Suppressor macrophage (primary cell): ENCODE results near the gene MYBPH.

ENCODE experiments used
- DNase-seq, 4 experiments: peaks; one replicate each; pipeline ENCODE4 v3.0.0-alpha.2; 2020 to 2022
- total RNA-seq, 17 experiments: gene quantifications; one replicate each; lab custom pipeline; 2026; ENCODE audit warnings: mixed read lengths in 6 of 17, inconsistent platforms in 3 of 17; lab: John Stamatoyannopoulos, UW

The MYBPH gene
- total RNA-seq, result 4.2 to 32.8 (median 10.7) reads per million in 17 experiments

GRCh38 chr1:203175237-203175826, at the start of gene MYBPH:
Gene MYBPH, minus strand, starts transcription at chr1:203175826. Its CDS starts 71 bp downstream, at chr1:203175755.
- DNase-seq, result peak in 1 of 4 experiments; percentile 41

GRCh38 chr1:203225071-203225470, 49.4 kb upstream of the MYBPH start:
- peak in 3 of 4 experiments; percentile 51 to 56 (median 55) for DNase-seq

- no peak for DNase-seq
These were observed 47.6 kb upstream of the MYBPH start for GRCh38 chr1:203223012-203223775.

GRCh38 chr1:203219934-203220333, 44.3 kb upstream of the MYBPH start:
- DNase-seq, result no peak

- DNase-seq, result no peak
These were observed 43.5 kb upstream of the MYBPH start for GRCh38 chr1:203219171-203219570.

GRCh38 chr1:203217668-203218067, 42.0 kb upstream of the MYBPH start:
- no peak for DNase-seq

- DNase-seq, result peak in 1 of 4 experiments; percentile 46
These were observed 41.6 kb upstream of the MYBPH start for GRCh38 chr1:203217139-203217655.

- DNase-seq, result peak; percentile 82 to 89 (median 86)
These were observed 40.9 kb upstream of the MYBPH start for GRCh38 chr1:203216274-203217138.

- DNase-seq, result peak in 2 of 4 experiments; percentile 31 to 39
These were observed 39.9 kb upstream of the MYBPH start for GRCh38 chr1:203215573-203215972.

- DNase-seq, result peak; percentile 87 to 94 (median 90)
These were observed 39.2 kb upstream of the MYBPH start for GRCh38 chr1:203214871-203215270.

GRCh38 chr1:203213126-203213525, 37.5 kb upstream of the MYBPH start:
- DNase-seq, result no peak

- no peak for DNase-seq
These were observed 36.2 kb upstream of the MYBPH start for GRCh38 chr1:203211812-203212211.

GRCh38 chr1:203210988-203211387, 35.4 kb upstream of the MYBPH start:
- DNase-seq, result no peak

- DNase-seq, result no peak
These were observed 34.7 kb upstream of the MYBPH start for GRCh38 chr1:203210350-203210749.

GRCh38 chr1:203208181-203208580, 32.6 kb upstream of the MYBPH start:
- no peak for DNase-seq

GRCh38 chr1:203207751-203208150, 32.1 kb upstream of the MYBPH start:
- no peak for DNase-seq

GRCh38 chr1:203206129-203206687, 30.6 kb upstream of the MYBPH start:
- no peak for DNase-seq

GRCh38 chr1:203204756-203205155, 29.1 kb upstream of the MYBPH start:
- DNase-seq, result no peak

GRCh38 chr1:203202431-203203245, 27.0 kb upstream of the MYBPH start:
- DNase-seq, result peak; percentile 73 to 86 (median 80)

GRCh38 chr1:203201516-203202205, 26.0 kb upstream of the MYBPH start:
- no peak for DNase-seq

GRCh38 chr1:203200916-203201315, 25.3 kb upstream of the MYBPH start:
- no peak for DNase-seq
